ENCODE results near the gene COA8. TPM values are rescaled to one million over a fixed set of nuclear protein-coding genes. Genes with fewer than 3 reads are reported as not detected.
A peak's percentile ranks its signal among the peaks of the same experiment; 100 is the strongest.

Gene COA8
- total and polyA plus RNA-seq, 9 of the 15 experiments (the other 6 are each of a cell fraction or from before 2014, with no cell fraction given): 5.0 to 35.3 (median 25.7) TPM

DNA sequence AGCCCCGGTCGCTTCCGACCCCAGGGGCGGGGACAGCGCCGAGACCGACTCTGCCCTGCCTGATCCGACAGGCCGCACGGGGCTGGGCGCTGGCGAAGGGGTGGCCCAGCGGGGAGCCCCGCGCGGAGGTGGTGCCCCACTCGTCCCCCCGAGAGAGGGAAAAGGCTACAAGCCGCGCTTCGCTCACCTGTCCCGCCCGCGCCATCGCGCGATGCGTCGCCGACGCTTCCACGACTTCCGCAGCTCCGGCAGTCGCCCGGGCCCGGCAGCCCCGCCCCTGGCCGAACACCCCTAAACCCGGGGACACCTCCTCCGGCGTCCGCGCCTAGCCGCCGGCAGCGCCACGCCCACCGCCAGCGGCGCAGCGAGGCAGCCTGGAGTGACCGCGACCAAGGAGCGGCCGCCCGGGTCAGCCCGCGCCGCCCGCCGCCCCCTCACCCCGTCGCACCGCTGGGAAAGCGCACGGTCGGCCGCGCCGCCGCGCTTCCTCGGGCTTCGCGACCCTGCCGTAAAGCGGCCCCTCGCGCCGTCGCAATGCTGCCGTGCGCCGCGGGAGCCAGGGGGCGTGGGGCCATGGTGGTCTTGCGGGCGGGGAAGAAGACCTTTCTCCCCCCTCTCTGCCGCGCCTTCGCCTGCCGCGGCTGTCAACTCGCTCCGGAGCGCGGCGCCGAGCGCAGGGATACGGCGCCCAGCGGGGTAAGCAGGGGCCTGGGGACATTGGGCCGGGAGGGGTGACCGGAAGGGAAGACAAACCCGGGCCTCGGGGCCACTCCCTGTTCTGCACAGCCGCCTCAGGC, at the start of gene COA8, which contains the start of gene BAG5 (continued):
- TF ChIP-seq POLR3A (IDR thresholded peaks at IDR 0.05; ENCODE audit: borderline replicate concordance, extremely low read depth, insufficient read depth, insufficient read length): no peak
- TF ChIP-seq MBD2 (IDR thresholded peaks at IDR 0.05; ENCODE audit: borderline replicate concordance, low read depth): no peak
- TF ChIP-seq, protein P1, sequence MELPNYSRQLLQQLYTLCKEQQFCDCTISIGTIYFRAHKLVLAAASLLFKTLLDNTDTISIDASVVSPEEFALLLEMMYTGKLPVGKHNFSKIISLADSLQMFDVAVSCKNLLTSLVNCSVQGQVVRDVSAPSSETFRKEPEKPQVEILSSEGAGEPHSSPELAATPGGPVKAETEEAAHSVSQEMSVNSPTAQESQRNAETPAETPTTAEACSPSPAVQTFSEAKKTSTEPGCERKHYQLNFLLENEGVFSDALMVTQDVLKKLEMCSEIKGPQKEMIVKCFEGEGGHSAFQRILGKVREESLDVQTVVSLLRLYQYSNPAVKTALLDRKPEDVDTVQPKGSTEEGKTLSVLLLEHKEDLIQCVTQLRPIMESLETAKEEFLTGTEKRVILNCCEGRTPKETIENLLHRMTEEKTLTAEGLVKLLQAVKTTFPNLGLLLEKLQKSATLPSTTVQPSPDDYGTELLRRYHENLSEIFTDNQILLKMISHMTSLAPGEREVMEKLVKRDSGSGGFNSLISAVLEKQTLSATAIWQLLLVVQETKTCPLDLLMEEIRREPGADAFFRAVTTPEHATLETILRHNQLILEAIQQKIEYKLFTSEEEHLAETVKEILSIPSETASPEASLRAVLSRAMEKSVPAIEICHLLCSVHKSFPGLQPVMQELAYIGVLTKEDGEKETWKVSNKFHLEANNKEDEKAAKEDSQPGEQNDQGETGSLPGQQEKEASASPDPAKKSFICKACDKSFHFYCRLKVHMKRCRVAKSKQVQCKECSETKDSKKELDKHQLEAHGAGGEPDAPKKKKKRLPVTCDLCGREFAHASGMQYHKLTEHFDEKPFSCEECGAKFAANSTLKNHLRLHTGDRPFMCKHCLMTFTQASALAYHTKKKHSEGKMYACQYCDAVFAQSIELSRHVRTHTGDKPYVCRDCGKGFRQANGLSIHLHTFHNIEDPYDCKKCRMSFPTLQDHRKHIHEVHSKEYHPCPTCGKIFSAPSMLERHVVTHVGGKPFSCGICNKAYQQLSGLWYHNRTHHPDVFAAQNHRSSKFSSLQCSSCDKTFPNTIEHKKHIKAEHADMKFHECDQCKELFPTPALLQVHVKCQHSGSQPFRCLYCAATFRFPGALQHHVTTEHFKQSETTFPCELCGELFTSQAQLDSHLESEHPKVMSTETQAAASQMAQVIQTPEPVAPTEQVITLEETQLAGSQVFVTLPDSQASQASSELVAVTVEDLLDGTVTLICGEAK (IDR thresholded peaks at IDR 0.05): 0 out of 2 replicates have a peak, but pooled peaks have one; percentile 16
- TF ChIP-seq, protein P1 (CRISPR knock-in tag; IDR thresholded peaks at IDR 0.05): no peak
- no peak for TF ChIP-seq MEIS2 (IDR thresholded peaks at IDR 0.05; ENCODE audit: partially characterized antibody)
- no peak for TF ChIP-seq ZNF263 (CRISPR knock-in tag; IDR thresholded peaks at IDR 0.05; ENCODE audit: borderline replicate concordance)
- TF ChIP-seq COPS2 (conservative IDR thresholded peaks at IDR 0.05): no peak
- TF ChIP-seq MCM2 (IDR thresholded peaks at IDR 0.05; ENCODE audit: low read depth): no peak
- peak; percentile 55 for TF ChIP-seq NEUROD1 (IDR thresholded peaks at IDR 0.05; ENCODE audit: borderline replicate concordance, low read depth, low read length, partially characterized antibody)
- no peak for TF ChIP-seq RBM34 (IDR thresholded peaks at IDR 0.05; ENCODE audit: borderline replicate concordance, insufficient read depth, low read length)
